ENCODE measurements around the gene KLRB1.
"Not testable (repeated sequence)": the region's sequence is repeated elsewhere in the genome, so short reads cannot be mapped to it uniquely, and the experiment has no call there.

KLRB1 gene

DNA sequence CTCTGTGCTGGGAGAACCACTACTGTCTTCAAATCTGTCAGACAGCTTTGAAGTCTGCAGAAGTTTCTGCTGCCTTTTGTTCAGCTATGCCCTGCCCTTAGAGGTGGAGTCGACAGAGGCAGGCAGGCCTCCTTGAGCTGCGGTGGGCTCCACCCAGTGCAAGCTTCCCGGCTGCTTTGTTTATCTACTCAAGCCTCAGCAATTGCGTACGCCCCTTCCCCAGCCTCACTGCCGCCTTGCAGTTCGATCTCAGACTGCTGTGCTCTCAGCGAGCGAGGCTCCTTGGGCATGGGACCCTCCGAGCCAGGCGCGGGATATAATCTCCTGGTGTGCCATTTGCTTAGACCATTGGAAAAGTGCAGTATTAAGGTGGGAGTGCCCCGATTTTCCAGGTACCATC, 25.1 kb upstream of the KLRB1 start:
- no peak overlapping the region for H3K18ac ChIP-seq (ENCODE audit: low read length)
- H3K79me1 ChIP-seq (ENCODE audit: low read length): no peaks in the 10 kb centered on the region
- H3K23ac ChIP-seq (ENCODE audit: low read length): no peak overlapping the region
- no peak overlapping the region for H2BK15ac ChIP-seq (replicated peaks; ENCODE audit: low read depth)
- no peaks in the 10 kb centered on the region for H3K79me2 ChIP-seq (ENCODE audit: control insufficient read depth, insufficient read depth, low read length)
- H4K5ac ChIP-seq (ENCODE audit: low read length): no peak overlapping the region
- H3K9ac ChIP-seq (ENCODE audit: low read length): no peak overlapping the region
- no peak overlapping the region for H3K4me2 ChIP-seq (ENCODE audit: low read length)
- H3K27ac ChIP-seq (ENCODE audit: low read depth, low read length): no peak overlapping the region
- no peak overlapping the region for H3K4ac ChIP-seq (ENCODE audit: low read depth, low read length)
- H4K8ac ChIP-seq (ENCODE audit: low read depth, low read length): no peak overlapping the region
- H3K56ac ChIP-seq (ENCODE audit: low read length): no peak overlapping the region
- H2BK5ac ChIP-seq (ENCODE audit: low read length): no peak overlapping the region
- H2AK5ac ChIP-seq (ENCODE audit: low read length): no peak overlapping the region
- no peaks in the 10 kb centered on the region for H3K27me3 ChIP-seq (ENCODE audit: insufficient read depth, low read length, poor library complexity)
- WGBS (ENCODE audit: extremely low coverage, insufficient coverage, low lambda C conversion rate): no CpG with 5 or more reads among the region's 13 CpGs
- DNase-seq: no peak
- H3K4me3 ChIP-seq (ENCODE audit: low read length): no peak overlapping the region
- no peaks in the 10 kb centered on the region for H3K4me1 ChIP-seq (ENCODE audit: control insufficient read depth, low read depth, low read length)
- H2BK120ac ChIP-seq (ENCODE audit: low read depth, low read length): no peak overlapping the region
- no peaks in the 10 kb centered on the region for H3K36me3 ChIP-seq (ENCODE audit: control insufficient read depth, insufficient read depth, low read length)

DNA sequence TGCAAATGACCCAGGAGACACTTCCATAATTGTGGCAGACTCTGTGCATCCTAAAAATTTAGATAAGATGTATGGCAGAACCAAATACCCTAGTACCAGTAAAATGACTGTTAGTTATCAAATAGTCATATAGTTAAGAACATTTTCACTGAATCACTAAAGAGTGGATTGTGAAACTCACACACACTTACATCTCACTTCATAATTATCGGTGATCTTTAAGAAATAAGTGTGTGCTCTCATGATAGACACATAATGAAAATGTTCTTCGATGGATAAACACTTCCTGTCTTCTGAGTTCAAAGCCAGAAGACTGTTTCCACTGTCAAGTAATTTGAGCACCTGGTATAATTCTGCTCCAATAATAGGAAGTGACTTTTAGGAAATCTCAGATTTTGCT, 19.1 kb upstream of the KLRB1 start:
- H3K79me1 ChIP-seq (ENCODE audit: low read length): no peaks in the 10 kb centered on the region
- no peak overlapping the region for H4K8ac ChIP-seq (ENCODE audit: low read depth, low read length)
- WGBS (ENCODE audit: extremely low coverage, insufficient coverage, low lambda C conversion rate): no CpG with 5 or more reads among the region's 2 CpGs
- no peak overlapping the region for H3K4me3 ChIP-seq (ENCODE audit: low read length)
- no peak overlapping the region for H2BK5ac ChIP-seq (ENCODE audit: low read length)
- DNase-seq: no peak
- no peaks in the 10 kb centered on the region for H3K79me2 ChIP-seq (ENCODE audit: control insufficient read depth, insufficient read depth, low read length)
- H3K27me3 ChIP-seq (ENCODE audit: insufficient read depth, low read length, poor library complexity): no peaks in the 10 kb centered on the region
- H4K5ac ChIP-seq (ENCODE audit: low read length): no peak overlapping the region
- H3K4me1 ChIP-seq (ENCODE audit: control insufficient read depth, low read depth, low read length): no peaks in the 10 kb centered on the region
- no peak overlapping the region for H2BK15ac ChIP-seq (replicated peaks; ENCODE audit: low read depth)
- no peak overlapping the region for H3K18ac ChIP-seq (ENCODE audit: low read length)
- no peaks in the 10 kb centered on the region for H3K36me3 ChIP-seq (ENCODE audit: control insufficient read depth, insufficient read depth, low read length)
- no peak overlapping the region for H3K27ac ChIP-seq (ENCODE audit: low read depth, low read length)
- H3K4me2 ChIP-seq (ENCODE audit: low read length): no peak overlapping the region
- H3K9ac ChIP-seq (ENCODE audit: low read length): no peak overlapping the region
- no peak overlapping the region for H3K23ac ChIP-seq (ENCODE audit: low read length)
- H2AK5ac ChIP-seq (ENCODE audit: low read length): no peak overlapping the region
- H3K4ac ChIP-seq (ENCODE audit: low read depth, low read length): no peak overlapping the region
- no peak overlapping the region for H3K56ac ChIP-seq (ENCODE audit: low read length)
- no peak overlapping the region for H2BK120ac ChIP-seq (ENCODE audit: low read depth, low read length)

- Histone ChIP-seq H2BK120ac (ENCODE audit: low read depth, low read length) (no peak overlapping the region), H3K79me2 (ENCODE audit: control insufficient read depth, insufficient read depth, low read length) (no peaks in the 10 kb centered on the region), H3K4ac (ENCODE audit: low read depth, low read length) (no peak overlapping the region), H3K4me1 (ENCODE audit: control insufficient read depth, low read depth, low read length) (no peaks in the 10 kb centered on the region), H3K36me3 (ENCODE audit: control insufficient read depth, insufficient read depth, low read length) (no peaks in the 10 kb centered on the region), H3K27ac (ENCODE audit: low read depth, low read length) (no peak overlapping the region), H3K9ac (ENCODE audit: low read length) (no peak overlapping the region), H3K27me3 (ENCODE audit: insufficient read depth, low read length, poor library complexity) (no peaks in the 10 kb centered on the region), H2BK5ac (ENCODE audit: low read length) (no peak overlapping the region), H2AK5ac (ENCODE audit: low read length) (no peak overlapping the region), H2BK15ac (replicated peaks; ENCODE audit: low read depth) (no peak overlapping the region), H3K56ac (ENCODE audit: low read length) (no peak overlapping the region), H3K79me1 (ENCODE audit: low read length) (no peaks in the 10 kb centered on the region), H4K5ac (ENCODE audit: low read length) (no peak overlapping the region), H3K23ac (ENCODE audit: low read length) (no peak overlapping the region), H4K8ac (ENCODE audit: low read depth, low read length) (no peak overlapping the region), H3K4me3 (ENCODE audit: low read length) (no peak overlapping the region), H3K4me2 (ENCODE audit: low read length) (no peak overlapping the region), H3K18ac (ENCODE audit: low read length) (no peak overlapping the region)
- no peak for DNase-seq
Measured at GRCh38 chr12:9626291-9626690, 18.6 kb upstream of the KLRB1 start.

- no peaks in the 10 kb centered on the region for H3K27me3 ChIP-seq (ENCODE audit: insufficient read depth, low read length, poor library complexity)
- no peaks in the 10 kb centered on the region for H3K4me1 ChIP-seq (ENCODE audit: control insufficient read depth, low read depth, low read length)
- no peak overlapping the region for H3K27ac ChIP-seq (ENCODE audit: low read depth, low read length)
- H3K4ac ChIP-seq (ENCODE audit: low read depth, low read length): no peak overlapping the region
- no peak overlapping the region for H4K8ac ChIP-seq (ENCODE audit: low read depth, low read length)
- no peaks in the 10 kb centered on the region for H3K79me2 ChIP-seq (ENCODE audit: control insufficient read depth, insufficient read depth, low read length)
- no peak overlapping the region for H2AK5ac ChIP-seq (ENCODE audit: low read length)
- no peak overlapping the region for H2BK15ac ChIP-seq (replicated peaks; ENCODE audit: low read depth)
- H3K56ac ChIP-seq (ENCODE audit: low read length): no peak overlapping the region
- no peak overlapping the region for H2BK5ac ChIP-seq (ENCODE audit: low read length)
- no peak overlapping the region for H3K4me3 ChIP-seq (ENCODE audit: low read length)
- no peak overlapping the region for H3K4me2 ChIP-seq (ENCODE audit: low read length)
- no peak overlapping the region for H2BK120ac ChIP-seq (ENCODE audit: low read depth, low read length)
- H3K79me1 ChIP-seq (ENCODE audit: low read length): no peaks in the 10 kb centered on the region
- H3K23ac ChIP-seq (ENCODE audit: low read length): no peak overlapping the region
- H3K18ac ChIP-seq (ENCODE audit: low read length): no peak overlapping the region
- no peak overlapping the region for H4K5ac ChIP-seq (ENCODE audit: low read length)
- H3K36me3 ChIP-seq (ENCODE audit: control insufficient read depth, insufficient read depth, low read length): no peaks in the 10 kb centered on the region
- DNase-seq: no peak
- WGBS (ENCODE audit: extremely low coverage, insufficient coverage, low lambda C conversion rate): no CpG with 5 or more reads among the region's 3 CpGs
- no peak overlapping the region for H3K9ac ChIP-seq (ENCODE audit: low read length)
Measured at GRCh38 chr12:9625019-9625418, 17.3 kb upstream of the KLRB1 start.

GRCh38 chr12:9619411-9620179, 11.9 kb upstream of the KLRB1 start:
- no peak overlapping the region for H3K23ac ChIP-seq (ENCODE audit: low read length)
- H2BK15ac ChIP-seq (replicated peaks; ENCODE audit: low read depth): no peak overlapping the region
- no peak overlapping the region for H3K4me3 ChIP-seq (ENCODE audit: low read length)
- H3K79me1 ChIP-seq (ENCODE audit: low read length): no peaks in the 10 kb centered on the region
- H2BK120ac ChIP-seq (ENCODE audit: low read depth, low read length): no peak overlapping the region
- no peak overlapping the region for H3K56ac ChIP-seq (ENCODE audit: low read length)
- no peak overlapping the region for H4K5ac ChIP-seq (ENCODE audit: low read length)
- H3K36me3 ChIP-seq (ENCODE audit: control insufficient read depth, insufficient read depth, low read length): no peaks in the 10 kb centered on the region
- no peak overlapping the region for H2BK5ac ChIP-seq (ENCODE audit: low read length)
- no peak overlapping the region for H4K8ac ChIP-seq (ENCODE audit: low read depth, low read length)
- no peak overlapping the region for H3K18ac ChIP-seq (ENCODE audit: low read length)
- H3K4me1 ChIP-seq (ENCODE audit: control insufficient read depth, low read depth, low read length): no peaks in the 10 kb centered on the region
- no CpG with 5 or more reads among the region's 6 CpGs for WGBS (ENCODE audit: extremely low coverage, insufficient coverage, low lambda C conversion rate)
- no peak overlapping the region for H3K9ac ChIP-seq (ENCODE audit: low read length)
- no peak overlapping the region for H3K27ac ChIP-seq (ENCODE audit: low read depth, low read length)
- no peak overlapping the region for H2AK5ac ChIP-seq (ENCODE audit: low read length)
- no peak for DNase-seq
- no peaks in the 10 kb centered on the region for H3K79me2 ChIP-seq (ENCODE audit: control insufficient read depth, insufficient read depth, low read length)
- H3K27me3 ChIP-seq (ENCODE audit: insufficient read depth, low read length, poor library complexity): no peaks in the 10 kb centered on the region
- no peak overlapping the region for H3K4me2 ChIP-seq (ENCODE audit: low read length)
- H3K4ac ChIP-seq (ENCODE audit: low read depth, low read length): no peak overlapping the region

DNA sequence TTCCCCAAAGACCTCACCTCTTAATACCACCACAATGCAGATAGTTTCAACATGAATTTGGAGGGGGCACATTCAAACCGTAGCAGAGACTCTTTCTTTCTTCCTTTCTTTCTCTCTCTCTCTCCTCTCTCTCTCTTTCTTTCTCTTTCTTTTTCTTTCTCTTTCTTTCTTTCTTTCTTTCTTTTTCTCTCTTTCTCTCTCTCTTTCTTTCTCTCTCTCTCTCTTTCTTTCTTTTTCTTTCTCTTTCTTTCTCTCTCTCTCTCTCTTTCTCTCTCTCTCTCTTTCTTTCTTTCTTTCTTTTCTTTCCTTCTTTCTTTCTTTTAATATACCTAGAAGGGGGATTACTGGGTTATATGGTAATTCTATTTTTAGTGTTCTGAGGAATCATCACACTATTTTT, 11.2 kb upstream of the KLRB1 start:
- H3K4me3 ChIP-seq (ENCODE audit: low read length); H3K79me2 ChIP-seq (ENCODE audit: control insufficient read depth, insufficient read depth, low read length); H3K23ac ChIP-seq (ENCODE audit: low read length); H3K27ac ChIP-seq (ENCODE audit: low read depth, low read length); H4K8ac ChIP-seq (ENCODE audit: low read depth, low read length); H3K18ac ChIP-seq (ENCODE audit: low read length); H2BK120ac ChIP-seq (ENCODE audit: low read depth, low read length); H2BK5ac ChIP-seq (ENCODE audit: low read length); H3K4me2 ChIP-seq (ENCODE audit: low read length); H3K79me1 ChIP-seq (ENCODE audit: low read length); DNase-seq; H3K9ac ChIP-seq (ENCODE audit: low read length); H2AK5ac ChIP-seq (ENCODE audit: low read length); H3K4me1 ChIP-seq (ENCODE audit: control insufficient read depth, low read depth, low read length); H2BK15ac ChIP-seq (replicated peaks; ENCODE audit: low read depth); H3K56ac ChIP-seq (ENCODE audit: low read length); H3K4ac ChIP-seq (ENCODE audit: low read depth, low read length); H4K5ac ChIP-seq (ENCODE audit: low read length); H3K27me3 ChIP-seq (ENCODE audit: insufficient read depth, low read length, poor library complexity); H3K36me3 ChIP-seq (ENCODE audit: control insufficient read depth, insufficient read depth, low read length): not testable (repeated sequence)
- no CpG with 5 or more reads among the region's 1 CpG for WGBS (ENCODE audit: extremely low coverage, insufficient coverage, low lambda C conversion rate)
